H9 (cell line): Measurements from ENCODE around the gene DCANP1. TPM values are rescaled to one million over a fixed set of nuclear protein-coding genes. Genes with fewer than 3 reads are reported as not detected.

Source experiments
- DNase-seq: peaks from one replicate; pipeline ENCODE4 v3.0.0-alpha.2; 2017
- H2AFZ ChIP-seq: one replicate; pipeline ENCODE4 v1.6.1; 2013; ENCODE audit warnings: mild to moderate bottlenecking, low read length, control low read depth, moderate library complexity
- H2AK5ac ChIP-seq: 2 replicates; pipeline ENCODE4 v1.6.1; 2013; ENCODE audit warnings: low read length, control low read depth, mixed read lengths; ENCODE audit not compliant: insufficient read length
- H2BK120ac ChIP-seq: one replicate; pipeline ENCODE4 v1.6.1; 2013; ENCODE audit warnings: low read depth, mild to moderate bottlenecking, low read length, control low read depth, inconsistent platforms; ENCODE audit not compliant: poor library complexity, severe bottlenecking
- H2BK12ac ChIP-seq: 2 replicates; pipeline ENCODE4 v1.6.1; 2013; ENCODE audit warnings: low read length, control low read depth, mixed read lengths, low read depth; ENCODE audit not compliant: insufficient read length
- H2BK15ac ChIP-seq: 2 replicates; pipeline ENCODE4 v1.6.1; 2013; ENCODE audit warnings: low read depth, low read length, control low read depth
- H2BK20ac ChIP-seq: one replicate; pipeline ENCODE4 v1.6.1; 2013; ENCODE audit warnings: low read depth, mild to moderate bottlenecking, low read length, control low read depth, inconsistent platforms; ENCODE audit not compliant: poor library complexity, severe bottlenecking
- H2BK5ac ChIP-seq: 2 replicates; pipeline ENCODE4 v1.6.1; 2013; ENCODE audit warnings: low read length, control low read depth, mixed read lengths; ENCODE audit not compliant: insufficient read length
- H3K14ac ChIP-seq: 2 replicates; pipeline ENCODE4 v1.6.1; 2013; ENCODE audit warnings: low read length, control low read depth; ENCODE audit not compliant: insufficient read depth
- H3K18ac ChIP-seq: 2 replicates; pipeline ENCODE4 v1.6.1; 2013; ENCODE audit warnings: low read depth, mild to moderate bottlenecking, mixed read lengths, low read length, control low read depth; ENCODE audit not compliant: insufficient read length
- H3K23ac ChIP-seq: 2 replicates; pipeline ENCODE4 v1.6.1; 2013; ENCODE audit warnings: low read length, control low read depth, mixed read lengths, low read depth; ENCODE audit not compliant: insufficient read length
- H3K23me2 ChIP-seq: 2 replicates; pipeline ENCODE4 v1.6.1; 2013; ENCODE audit warnings: low read depth, mild to moderate bottlenecking, mixed read lengths, low read length, control low read depth; ENCODE audit not compliant: insufficient read length, poor library complexity, severe bottlenecking
- H3K27ac ChIP-seq: 2 replicates; pipeline ENCODE4 v1.5.1; 2013; ENCODE audit warnings: low read length, control low read depth, mixed read lengths, low read depth; ENCODE audit not compliant: insufficient read length
- H3K27me3 ChIP-seq: 2 replicates; pipeline ENCODE4 v1.6.1; 2013; ENCODE audit warnings: low read length, control low read depth, inconsistent platforms; ENCODE audit not compliant: insufficient read depth
- H3K4ac ChIP-seq: 2 replicates; pipeline ENCODE4 v1.6.1; 2013; ENCODE audit warnings: low read depth, mild to moderate bottlenecking, control low read depth, inconsistent platforms, low read length, moderate library complexity
- H3K4me1 ChIP-seq: 2 replicates; pipeline ENCODE4 v1.6.1; 2013; ENCODE audit warnings: low read length, control low read depth, inconsistent platforms; ENCODE audit not compliant: insufficient read depth
- H3K4me2 ChIP-seq: 2 replicates; pipeline ENCODE4 v1.6.1; 2013; ENCODE audit warnings: low read length, control low read depth, mixed read lengths; ENCODE audit not compliant: insufficient read length, insufficient read depth
- H3K56ac ChIP-seq: 2 replicates; pipeline ENCODE4 v1.6.1; 2013; ENCODE audit warnings: low read depth, mild to moderate bottlenecking, mixed read lengths, low read length, control low read depth; ENCODE audit not compliant: insufficient read length
- H3K79me1 ChIP-seq: 2 replicates; pipeline ENCODE4 v1.6.1; 2013; ENCODE audit warnings: low read depth, mild to moderate bottlenecking, moderate library complexity, low read length, control low read depth, inconsistent platforms; ENCODE audit not compliant: insufficient read depth, poor library complexity, severe bottlenecking
- H3K79me2 ChIP-seq: 2 replicates; pipeline ENCODE4 v1.6.1; 2013; ENCODE audit warnings: low read length, control low read depth, inconsistent platforms; ENCODE audit not compliant: insufficient read depth
- H3K9ac ChIP-seq: 2 replicates; pipeline ENCODE4 v1.6.1; 2013; ENCODE audit warnings: low read length, control low read depth, mixed read lengths; ENCODE audit not compliant: insufficient read length; ENCODE audit errors: extremely low read depth
- H3K9me3 ChIP-seq: one replicate; pipeline ENCODE4 v1.6.1; 2013; ENCODE audit warnings: low read depth, low read length, inconsistent platforms; ENCODE audit not compliant: control insufficient read depth
- H3T11ph ChIP-seq: one replicate; pipeline ENCODE4 v1.6.1; 2013; ENCODE audit warnings: mild to moderate bottlenecking, low read length, control low read depth, inconsistent platforms
- H4K20me1 ChIP-seq: one replicate; pipeline ENCODE4 v1.6.1; 2013; ENCODE audit not compliant: control insufficient read depth, insufficient read length, insufficient read depth
- H4K5ac ChIP-seq: 2 replicates; pipeline ENCODE4 v1.6.1; 2013; ENCODE audit warnings: low read depth, mild to moderate bottlenecking, mixed read lengths, low read length, control low read depth; ENCODE audit not compliant: insufficient read length
- H4K8ac ChIP-seq: replicated peaks from 2 replicates; pipeline ENCODE4 v1.6.1; 2013; ENCODE audit warnings: low read length, control low read depth, mixed read lengths, low read depth; ENCODE audit not compliant: insufficient read length
- H4K91ac ChIP-seq: 2 replicates; pipeline ENCODE4 v1.6.1; 2013; ENCODE audit warnings: low read depth, mild to moderate bottlenecking, moderate library complexity, mixed read lengths, low read length, control low read depth; ENCODE audit not compliant: insufficient read length
- H3K27ac Mint-ChIP-seq, 3 experiments: 2 replicates in 2 of 3; 3 replicates in 1 of 3; pipeline ENCODE4 v1.8.0; 2020 to 2021; ENCODE audit warnings: mixed read lengths in 3 of 3, mild to moderate bottlenecking in 1 of 3, moderate library complexity in 1 of 3
- H3K27me3 Mint-ChIP-seq: 2 replicates; pipeline ENCODE4 v1.8.0; 2021; ENCODE audit warnings: low read depth, mild to moderate bottlenecking, moderate library complexity, mixed read lengths
- H3K36me3 Mint-ChIP-seq, 3 experiments: 2 replicates in 2 of 3; 3 replicates in 1 of 3; pipeline ENCODE4 v1.8.0; 2020 to 2021; ENCODE audit warnings: low read depth in 3 of 3, mixed read lengths in 3 of 3; ENCODE audit not compliant: insufficient read depth in 1 of 3
- H3K4me1 Mint-ChIP-seq, 2 experiments: 2 replicates each; pipeline ENCODE4 v1.8.0; 2020; ENCODE audit warnings: mixed read lengths in 2 of 2
- H3K4me3 Mint-ChIP-seq, 2 experiments: 2 replicates in 1 of 2; 3 replicates in 1 of 2; pipeline ENCODE4 v1.8.0; 2020 to 2021; ENCODE audit warnings: mild to moderate bottlenecking in 2 of 2, mixed read lengths in 2 of 2, moderate library complexity in 1 of 2
- H3K9me3 Mint-ChIP-seq, 2 experiments: 2 replicates in 1 of 2; 3 replicates in 1 of 2; pipeline ENCODE4 v1.8.0; 2020; ENCODE audit warnings: mild to moderate bottlenecking in 2 of 2, mixed read lengths in 2 of 2, moderate library complexity in 1 of 2
- WGBS: extraction: QIAGEN DNeasy Blood & Tissue Kit; methylation state at CpG from one replicate; pipeline ENCODE4 v1.1.7; 2013; ENCODE audit warnings: missing lambda C conversion rate, low lambda C conversion rate, mixed read lengths; ENCODE audit not compliant: insufficient read length; ENCODE audit errors: extremely low coverage; 5-methylcytosine and 5-hydroxymethylcytosine counted together
- total RNA-seq: library from RNA; stranded (reverse); gene quantifications from 2 replicates; pipeline ENCODE4 v1.2.1, GENCODE V29; 2021
- TF ChIP-seq, protein P1 (sequence below): fragments of 200-600 bp; sonication (generic); conservative IDR thresholded peaks from 3 replicates; pipeline ENCODE4 v1.8.0; 2021; ENCODE audit warnings: antibody characterized with exemption, mild to moderate bottlenecking

The DCANP1 gene
- total RNA-seq, 1 experiment from 2014 or later, result not detected

DNA sequence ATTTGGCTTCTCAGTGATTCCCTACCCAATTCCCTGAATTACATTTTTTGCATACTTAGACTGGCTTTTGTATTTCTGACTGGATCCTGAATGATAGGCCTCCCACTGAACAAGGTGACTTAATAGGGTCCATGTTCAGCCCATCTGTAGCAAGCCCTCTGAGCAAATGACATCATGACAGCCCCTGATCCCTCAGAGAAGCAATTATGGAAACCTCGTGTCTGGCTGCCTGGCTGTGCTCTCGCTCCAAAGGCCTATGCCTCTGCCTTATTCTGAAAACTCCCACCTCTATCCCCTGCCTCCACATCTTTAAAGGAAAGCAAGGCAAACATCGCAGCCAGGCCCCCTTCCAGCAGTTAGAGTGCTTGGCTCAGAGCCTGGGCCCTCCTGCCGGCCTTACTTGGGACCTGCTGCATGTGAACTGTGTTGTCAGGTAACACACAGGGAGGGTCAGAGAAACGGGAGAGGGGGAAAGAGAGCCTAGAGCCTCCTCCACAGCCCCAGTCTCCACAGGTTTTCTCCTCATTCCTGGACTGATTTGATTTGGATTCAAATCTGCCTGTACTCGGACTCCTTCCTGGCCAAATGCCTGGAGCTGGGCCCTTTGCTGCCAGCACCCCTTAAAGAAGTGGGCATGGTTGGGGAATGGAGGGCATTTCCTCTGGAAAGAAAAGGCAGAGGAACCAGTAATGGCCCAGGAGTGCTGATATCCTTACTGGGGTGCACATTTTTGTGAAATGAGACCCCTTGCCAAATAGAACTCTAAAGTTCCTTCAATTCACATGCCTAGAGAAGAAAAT lies 3.8 kb downstream of the DCANP1 start:
- no peak overlapping the region for H3K9ac ChIP-seq
- no peaks in the 10 kb centered on the region for H3K4me1 ChIP-seq

More for the DNA sequence above, 3.8 kb downstream of the DCANP1 start:
- Histone ChIP-seq H3K4ac (no peak overlapping the region), H3K56ac (no peak overlapping the region), H4K91ac (no peak overlapping the region), H2BK5ac (no peak overlapping the region), H4K20me1 (no peaks in the 10 kb centered on the region), H3K27me3 (peaks cover 2% of the 10 kb centered on the region; the same call in 1 of the 2 replicates), H3K79me2 (no peaks in the 10 kb centered on the region), H3K23me2 (no peaks in the 10 kb centered on the region), H3K18ac (no peak overlapping the region), H3K27ac (no peak overlapping the region), H2AK5ac (no peak overlapping the region), H3K79me1 (no peaks in the 10 kb centered on the region), H4K8ac (no peak overlapping the region), H3K23ac (no peak overlapping the region), H3T11ph (no peak overlapping the region), H4K5ac (no peak overlapping the region), H3K14ac (no peak overlapping the region), H2BK20ac (no peak overlapping the region), H2BK120ac (no peak overlapping the region), H2BK15ac (no peak overlapping the region), H2AFZ (no peak overlapping the region), H3K4me2 (no peak overlapping the region), H2BK12ac (no peak overlapping the region), H3K9me3 (no peaks in the 10 kb centered on the region)
- TF ChIP-seq, protein P1, sequence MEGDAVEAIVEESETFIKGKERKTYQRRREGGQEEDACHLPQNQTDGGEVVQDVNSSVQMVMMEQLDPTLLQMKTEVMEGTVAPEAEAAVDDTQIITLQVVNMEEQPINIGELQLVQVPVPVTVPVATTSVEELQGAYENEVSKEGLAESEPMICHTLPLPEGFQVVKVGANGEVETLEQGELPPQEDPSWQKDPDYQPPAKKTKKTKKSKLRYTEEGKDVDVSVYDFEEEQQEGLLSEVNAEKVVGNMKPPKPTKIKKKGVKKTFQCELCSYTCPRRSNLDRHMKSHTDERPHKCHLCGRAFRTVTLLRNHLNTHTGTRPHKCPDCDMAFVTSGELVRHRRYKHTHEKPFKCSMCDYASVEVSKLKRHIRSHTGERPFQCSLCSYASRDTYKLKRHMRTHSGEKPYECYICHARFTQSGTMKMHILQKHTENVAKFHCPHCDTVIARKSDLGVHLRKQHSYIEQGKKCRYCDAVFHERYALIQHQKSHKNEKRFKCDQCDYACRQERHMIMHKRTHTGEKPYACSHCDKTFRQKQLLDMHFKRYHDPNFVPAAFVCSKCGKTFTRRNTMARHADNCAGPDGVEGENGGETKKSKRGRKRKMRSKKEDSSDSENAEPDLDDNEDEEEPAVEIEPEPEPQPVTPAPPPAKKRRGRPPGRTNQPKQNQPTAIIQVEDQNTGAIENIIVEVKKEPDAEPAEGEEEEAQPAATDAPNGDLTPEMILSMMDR, result no peak; the same call in 2 of the 3 replicates
- H3K9me3 Mint-ChIP-seq, result no peaks in the 10 kb centered on the region; a peak in 1 of 5 replicates
- WGBS, result no CpG with 5 or more reads among the region's 6 CpGs
- H3K4me3 Mint-ChIP-seq, result no peak overlapping the region
- DNase-seq, result peak; percentile 24
- H3K27me3 Mint-ChIP-seq, result peaks cover 52% of the 10 kb centered on the region
- 0 out of 7 replicates have a peak overlapping the region, but pooled peaks of 1 of the 3 experiments have one; percentile 31 for H3K27ac Mint-ChIP-seq
- peaks cover 12 to 17% of the 10 kb centered on the region in 2 experiments for H3K4me1 Mint-ChIP-seq
- H3K36me3 Mint-ChIP-seq, result no peaks in the 10 kb centered on the region
